8988T (cell line): ENCODE data around the gene FANCI.

ENCODE experiments used
- DNase-seq: peaks from one replicate; pipeline ENCODE4 v3.0.0; 2011

The FANCI gene

GRCh38 chr15:89243691-89244573 lies at the start of gene FANCI:
Gene FANCI, plus strand, starts transcription at chr15:89243979. Its CDS starts 3,669 bp downstream, at chr15:89247648.
- DNase-seq: peak; percentile 75

GRCh38 chr15:89194608-89195007 lies 49.2 kb upstream of the FANCI start:
- DNase-seq: no peak

GRCh38 chr15:89195836-89196235 lies 47.9 kb upstream of the FANCI start:
- DNase-seq: no peak

GRCh38 chr15:89196241-89196640 lies 47.5 kb upstream of the FANCI start:
- no peak for DNase-seq

- DNase-seq: no peak
These were observed 46.8 kb upstream of the FANCI start for GRCh38 chr15:89196994-89197393.

- no peak for DNase-seq
These were observed 46.2 kb upstream of the FANCI start for GRCh38 chr15:89197503-89197971.

GRCh38 chr15:89198196-89198595 lies 45.6 kb upstream of the FANCI start:
- DNase-seq: no peak

- no peak for DNase-seq
These were observed 44.8 kb upstream of the FANCI start for GRCh38 chr15:89198934-89199333.

- no peak for DNase-seq
These were observed 44.0 kb upstream of the FANCI start for GRCh38 chr15:89199746-89200145.

GRCh38 chr15:89200182-89200581 lies 43.6 kb upstream of the FANCI start:
- DNase-seq: no peak

- DNase-seq: no peak
These were observed 42.2 kb upstream of the FANCI start for GRCh38 chr15:89201465-89202005.

- DNase-seq: no peak
These were observed 40.0 kb upstream of the FANCI start for GRCh38 chr15:89203705-89204273.

GRCh38 chr15:89205991-89206585 lies 37.7 kb upstream of the FANCI start:
- no peak for DNase-seq

GRCh38 chr15:89206908-89207331 lies 36.9 kb upstream of the FANCI start:
- peak; percentile 81 for DNase-seq

- DNase-seq: no peak
These were observed 35.5 kb upstream of the FANCI start for GRCh38 chr15:89208256-89208655.

GRCh38 chr15:89209057-89209456 lies 34.7 kb upstream of the FANCI start:
- DNase-seq: no peak

GRCh38 chr15:89211678-89212170 lies 32.1 kb upstream of the FANCI start:
- no peak for DNase-seq

GRCh38 chr15:89215627-89216026 lies 28.2 kb upstream of the FANCI start:
- DNase-seq: no peak

- no peak for DNase-seq
These were observed 26.7 kb upstream of the FANCI start for GRCh38 chr15:89217031-89217430.

GRCh38 chr15:89217686-89218376 lies 25.9 kb upstream of the FANCI start:
- DNase-seq: no peak

- no peak for DNase-seq
These were observed 25.2 kb upstream of the FANCI start for GRCh38 chr15:89218531-89218930.

- DNase-seq: no peak
These were observed 22.2 kb upstream of the FANCI start, which contains the start of gene RLBP1 for GRCh38 chr15:89221543-89221942. Gene RLBP1, minus strand, starts transcription at chr15:89221579. Its CDS starts 2,604 bp downstream, at chr15:89218975.

GRCh38 chr15:89225588-89225987 lies 18.2 kb upstream of the FANCI start:
- DNase-seq: no peak
